Stimulated activated CD4-positive, alpha-beta T cell treated with anti-CD3 and anti-CD28 coated beads, Interleukin-15, amount 100 ng/mL, for 48 hours (primary cell): ENCODE data around the gene MAN1C1.

Source experiments
- DNase-seq, 2 donors: peaks; one replicate each; pipeline ENCODE4 v3.0.0-alpha.2; 2020; ENCODE audit warnings: low read depth in 2 of 2

MAN1C1 gene

DNA sequence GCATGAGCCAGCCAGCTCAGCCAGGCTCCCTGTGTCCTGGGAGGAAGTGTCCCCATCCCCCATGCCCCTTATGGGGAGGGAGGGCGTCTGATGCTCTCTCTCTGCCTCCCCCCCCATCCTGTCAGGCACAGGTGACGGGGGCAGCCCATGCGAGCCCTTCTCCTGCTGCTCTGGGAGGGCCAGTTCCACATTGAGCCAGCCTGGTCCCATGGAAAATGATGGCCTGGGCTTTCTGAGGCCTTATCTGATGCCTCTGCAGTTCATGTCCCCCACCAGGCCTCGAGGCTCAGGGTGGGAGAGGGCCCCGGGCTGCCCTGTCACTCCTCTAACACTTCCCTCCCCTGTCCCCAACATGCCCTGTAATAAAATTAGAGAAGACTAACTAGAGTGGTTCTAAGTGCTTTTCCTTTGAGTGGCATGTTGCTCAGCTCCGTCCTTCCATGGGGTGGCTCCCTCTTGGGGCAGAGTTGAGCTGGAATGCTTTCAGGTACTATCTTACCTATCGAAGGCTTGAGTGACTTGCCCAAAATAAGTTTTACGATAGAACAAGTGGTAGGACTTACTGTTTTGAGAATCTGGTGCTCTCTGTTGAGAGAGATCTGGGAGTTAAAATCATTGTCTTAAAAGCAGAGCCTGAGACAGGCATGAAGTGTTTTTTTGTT, 201.4 kb downstream of the MAN1C1 start:
- no peak for DNase-seq

DNA sequence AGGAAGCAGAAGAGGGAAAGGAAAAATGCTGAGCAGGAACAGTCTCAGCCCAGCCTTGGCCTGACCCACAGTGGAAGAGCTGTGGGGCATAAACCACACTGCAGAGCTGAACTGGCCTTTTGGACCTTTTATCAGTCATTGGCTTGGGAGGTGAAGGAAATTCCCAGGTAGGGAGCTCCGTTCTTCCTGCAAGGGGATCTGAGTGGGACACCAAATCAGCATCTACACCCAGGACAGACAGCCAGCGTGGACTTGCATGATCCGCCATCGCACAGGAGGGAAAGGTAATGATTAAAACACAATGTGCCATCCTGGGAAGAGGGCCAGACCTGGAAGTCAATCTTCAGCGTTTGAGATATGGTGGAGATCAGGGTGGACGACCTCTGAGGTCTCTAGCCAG, 202.0 kb downstream of the MAN1C1 start:
- DNase-seq: no peak

- DNase-seq: peak; percentile 89 to 94
Observed at GRCh38 chr1:25819491-25820246, 203.1 kb downstream of the MAN1C1 start, which contains the start of gene MTFR1L. TSS of gene MTFR1L (plus strand) at chr1:25819954. CDS start at chr1:25823105, 3,151 bp downstream.

GRCh38 chr1:25820247-25821111, 203.9 kb downstream of the MAN1C1 start:
- DNase-seq: peak; percentile 60 to 68

GRCh38 chr1:25821112-25821476, 204.5 kb downstream of the MAN1C1 start:
- DNase-seq: no peak

GRCh38 chr1:25821630-25822091, 205.1 kb downstream of the MAN1C1 start:
- no peak for DNase-seq

- DNase-seq: no peak
Observed at GRCh38 chr1:25825605-25826004, 209.0 kb downstream of the MAN1C1 start.

GRCh38 chr1:25826571-25826970, 210.0 kb downstream of the MAN1C1 start:
- no peak for DNase-seq

GRCh38 chr1:25828491-25828890, 211.9 kb downstream of the MAN1C1 start:
- no peak for DNase-seq

DNA sequence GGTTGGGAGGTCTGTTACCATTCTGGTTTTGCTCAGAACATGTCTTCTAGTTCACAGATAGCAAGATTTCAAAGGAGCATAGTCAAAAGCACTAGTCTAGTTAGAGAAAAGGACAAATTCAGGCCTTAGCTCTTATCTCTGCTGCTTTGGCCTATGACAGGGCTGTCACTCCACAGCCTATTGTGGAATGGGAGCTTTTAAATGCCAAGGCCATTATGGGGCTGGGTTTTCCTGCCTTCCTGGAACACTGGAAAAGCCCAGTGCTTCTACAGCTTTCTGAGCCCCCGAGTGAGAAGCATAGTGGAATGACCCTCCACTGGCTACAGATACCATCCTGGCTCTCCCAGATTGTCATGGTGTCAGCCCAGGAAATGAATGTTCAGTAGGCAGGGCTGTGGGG, 212.5 kb downstream of the MAN1C1 start:
- DNase-seq: no peak

DNA sequence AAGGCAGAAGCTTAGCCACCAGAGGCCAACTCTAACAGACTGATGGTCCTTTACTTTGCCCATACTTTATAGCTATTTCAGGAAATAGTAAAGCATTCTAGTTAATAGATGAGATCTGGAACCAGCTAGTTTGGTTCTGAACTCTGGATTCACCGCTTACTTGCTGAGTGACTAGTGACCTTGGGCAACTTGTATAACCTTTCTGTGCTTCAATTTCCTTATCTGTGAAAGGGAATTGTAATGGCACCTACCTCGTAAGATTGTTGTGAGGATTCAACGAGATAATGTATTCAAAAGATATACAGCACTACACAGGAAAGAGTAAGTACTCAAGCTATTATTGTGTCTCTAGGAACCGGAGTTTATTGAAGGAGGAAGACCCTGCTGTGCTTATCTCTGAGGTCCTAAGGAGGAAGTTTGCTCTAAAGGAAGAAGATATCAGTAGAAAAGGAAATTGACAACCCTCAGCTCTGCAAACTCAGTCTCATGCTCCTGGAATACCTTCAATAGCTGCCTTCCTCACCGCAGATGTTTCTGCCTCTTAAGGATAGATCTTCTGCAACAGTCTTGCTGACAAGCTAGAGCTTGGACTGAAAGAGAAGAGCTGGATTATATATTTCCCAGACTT, 215.1 kb downstream of the MAN1C1 start:
- no peak for DNase-seq

DNA sequence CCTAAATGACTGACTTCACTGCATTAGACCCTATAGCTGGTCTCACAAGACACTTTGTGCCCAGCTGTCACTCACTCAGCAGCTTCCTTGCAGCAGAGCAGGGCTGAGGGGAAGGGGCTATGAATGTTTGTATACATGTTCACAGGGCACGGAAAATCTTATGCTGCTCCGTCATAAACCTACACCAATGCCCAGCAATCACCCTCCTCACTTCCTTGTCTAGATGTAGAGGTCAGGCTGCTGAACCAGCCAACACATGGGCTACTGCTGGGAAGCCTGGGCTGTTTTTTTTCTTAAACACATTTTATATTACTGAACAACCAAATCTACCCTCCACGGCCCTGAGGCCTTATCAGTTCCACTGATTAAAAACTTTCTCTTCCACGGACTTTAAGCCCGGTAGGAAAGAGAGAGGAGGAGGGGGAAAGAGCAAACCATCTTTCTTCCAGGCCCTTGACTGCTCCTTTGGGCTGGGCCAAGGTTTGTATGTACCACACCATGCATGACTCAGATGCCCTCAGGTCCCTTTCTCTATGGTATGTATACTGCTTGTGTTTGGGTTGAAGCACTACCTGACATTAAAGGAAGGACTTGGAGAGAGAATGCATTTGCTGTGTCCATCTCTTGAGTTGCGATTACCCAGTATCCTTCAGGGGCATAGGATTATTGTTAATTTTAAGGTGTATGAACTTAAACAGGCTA, 215.9 kb downstream of the MAN1C1 start:
- no peak for DNase-seq

DNA sequence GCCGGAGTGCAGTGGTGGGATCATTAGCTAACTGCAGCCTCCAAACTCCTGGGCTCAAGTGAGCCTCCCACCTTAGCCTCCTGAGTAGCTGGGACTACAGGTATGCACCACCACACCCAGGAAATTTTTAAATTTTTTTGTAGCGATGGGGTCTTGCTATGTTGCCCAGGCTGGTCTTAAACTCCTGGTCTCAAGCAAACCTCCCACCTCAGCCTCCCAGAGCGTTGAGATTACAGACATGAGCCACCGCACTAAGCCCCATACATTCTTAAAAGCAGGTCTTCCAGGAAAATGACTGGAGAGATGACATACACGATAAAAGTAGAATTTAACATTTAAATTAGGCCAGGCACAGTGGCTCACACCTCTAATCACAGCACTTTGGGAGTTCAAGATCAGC, 216.6 kb downstream of the MAN1C1 start:
- no peak for DNase-seq
